ENCODE results near the gene CRHR1. TPM values are rescaled to one million over a fixed set of nuclear protein-coding genes. Genes with fewer than 3 reads are reported as not detected.
"Not testable (repeated sequence)": the region's sequence is repeated elsewhere in the genome, so short reads cannot be mapped to it uniquely, and the experiment has no call there.

Gene CRHR1
- total RNA-seq, 4 donors from 2014 or later = 0.25 to 3.7 (median 1.5) TPM

DNA sequence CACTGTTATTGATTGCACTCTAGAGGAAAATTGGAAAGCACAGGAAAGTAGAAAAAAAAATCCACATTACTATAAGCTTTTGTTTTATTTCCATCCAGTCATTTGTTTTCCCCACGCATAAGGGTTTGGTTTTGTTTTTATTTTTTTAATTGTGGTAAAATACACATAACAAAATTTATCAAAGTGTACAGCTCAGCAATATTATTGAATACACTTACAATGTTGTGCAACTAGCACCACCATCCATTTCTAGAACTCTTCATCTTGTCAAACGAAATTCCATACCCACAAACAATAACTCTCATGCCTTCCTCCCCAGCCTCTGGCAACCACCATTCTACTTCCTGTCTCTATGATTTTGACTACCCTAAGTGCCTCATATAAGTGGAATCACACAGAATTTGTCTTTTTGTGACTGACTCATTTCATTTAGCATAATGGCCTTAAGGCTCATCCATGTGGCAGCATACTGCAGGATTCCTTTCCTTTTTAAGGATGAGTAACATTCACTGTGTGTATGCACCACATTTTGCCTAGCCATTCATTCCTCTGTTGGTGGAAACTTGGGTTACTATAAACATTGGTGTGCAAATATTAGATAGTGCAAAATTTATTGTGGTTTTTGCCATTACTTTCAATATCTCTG, 71.7 kb downstream of the CRHR1 start:
- intact Hi-C loops (cut with DNase I; ENCODE audit: low total_unique reads) = no loop called here
- no peak for DNase-seq (ENCODE audit: low spot score in 2 of 2)
- WGBS, 2 donors = 48 to 54% methylated on average over 2 of the region's 2 CpGs
- H3K4me3 ChIP-seq (ENCODE audit: low read depth, poor library complexity, severe bottlenecking) = no peak overlapping the region
- no peak for TF ChIP-seq POLR2A (IDR thresholded peaks at IDR 0.05)
- TF ChIP-seq, protein P1, sequence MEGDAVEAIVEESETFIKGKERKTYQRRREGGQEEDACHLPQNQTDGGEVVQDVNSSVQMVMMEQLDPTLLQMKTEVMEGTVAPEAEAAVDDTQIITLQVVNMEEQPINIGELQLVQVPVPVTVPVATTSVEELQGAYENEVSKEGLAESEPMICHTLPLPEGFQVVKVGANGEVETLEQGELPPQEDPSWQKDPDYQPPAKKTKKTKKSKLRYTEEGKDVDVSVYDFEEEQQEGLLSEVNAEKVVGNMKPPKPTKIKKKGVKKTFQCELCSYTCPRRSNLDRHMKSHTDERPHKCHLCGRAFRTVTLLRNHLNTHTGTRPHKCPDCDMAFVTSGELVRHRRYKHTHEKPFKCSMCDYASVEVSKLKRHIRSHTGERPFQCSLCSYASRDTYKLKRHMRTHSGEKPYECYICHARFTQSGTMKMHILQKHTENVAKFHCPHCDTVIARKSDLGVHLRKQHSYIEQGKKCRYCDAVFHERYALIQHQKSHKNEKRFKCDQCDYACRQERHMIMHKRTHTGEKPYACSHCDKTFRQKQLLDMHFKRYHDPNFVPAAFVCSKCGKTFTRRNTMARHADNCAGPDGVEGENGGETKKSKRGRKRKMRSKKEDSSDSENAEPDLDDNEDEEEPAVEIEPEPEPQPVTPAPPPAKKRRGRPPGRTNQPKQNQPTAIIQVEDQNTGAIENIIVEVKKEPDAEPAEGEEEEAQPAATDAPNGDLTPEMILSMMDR (IDR thresholded peaks at IDR 0.05) = no peak

DNA sequence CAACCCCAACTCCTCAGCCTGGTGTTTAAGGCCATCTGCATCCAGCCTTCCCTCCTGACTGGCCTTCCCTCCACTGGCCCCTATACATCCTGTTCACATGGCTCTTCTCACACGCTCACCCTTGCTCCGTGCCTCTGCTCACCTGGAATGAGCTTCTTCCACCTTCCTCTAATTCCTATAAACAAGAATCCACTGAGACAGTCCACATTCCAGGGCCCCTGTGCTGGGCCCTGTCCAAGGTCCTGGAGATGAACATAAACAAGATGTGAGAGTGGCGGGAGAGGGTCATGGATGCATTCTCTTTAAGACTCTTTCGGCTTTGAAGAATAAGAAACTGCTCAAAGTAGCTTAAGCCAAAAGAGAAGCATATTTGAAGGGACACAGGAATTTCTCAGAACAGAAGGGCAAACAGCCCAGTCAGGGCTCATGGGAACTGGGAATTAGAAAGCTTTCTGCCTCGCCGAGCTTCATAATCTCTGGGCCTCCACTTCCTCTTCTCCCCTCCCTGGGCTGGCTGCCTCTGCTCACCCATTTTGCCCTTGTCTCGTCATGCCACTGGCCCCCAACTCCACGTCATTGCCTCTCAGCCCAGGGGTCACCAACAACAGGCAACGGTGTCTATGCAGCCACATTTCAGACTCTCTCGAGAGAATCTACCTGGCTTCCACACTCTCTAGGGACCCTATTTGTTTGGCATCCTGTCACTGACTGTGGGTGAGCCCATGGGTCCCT, 74.0 kb downstream of the CRHR1 start:
- 46 to 50% methylated on average over 10 of the region's 10 CpGs for WGBS, 2 donors
- intact Hi-C loops (cut with DNase I; ENCODE audit: low total_unique reads) = no loop called here
- DNase-seq (ENCODE audit: low spot score in 2 of 2) = no peak
- no peak for TF ChIP-seq POLR2A (IDR thresholded peaks at IDR 0.05)
- TF ChIP-seq, protein P1 (IDR thresholded peaks at IDR 0.05) = no peak
- no peak overlapping the region for H3K4me3 ChIP-seq (ENCODE audit: low read depth, poor library complexity, severe bottlenecking)

DNA sequence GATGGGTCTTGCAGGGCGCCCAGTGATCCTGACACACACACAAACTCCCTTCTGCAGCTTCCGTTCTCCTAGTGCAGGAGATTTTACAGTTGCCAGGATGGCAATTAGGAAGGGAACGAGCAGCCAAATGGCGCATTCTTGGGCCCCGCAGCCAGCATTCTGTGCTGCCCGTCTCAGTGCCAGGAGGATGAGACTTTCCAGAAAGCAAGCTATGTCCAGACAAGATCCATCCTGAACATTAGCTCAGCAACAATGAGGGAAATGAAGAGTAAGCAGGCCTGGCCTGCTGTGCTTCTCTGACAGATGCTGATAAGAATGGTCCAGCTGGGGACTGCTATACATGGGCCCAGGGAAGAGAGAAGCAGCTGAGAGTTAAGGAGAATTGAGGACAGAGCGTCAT, 77.0 kb downstream of the CRHR1 start:
- WGBS, 2 donors = 43% methylated on average over 6 to 7 of the region's 7 CpGs
- no peak for TF ChIP-seq POLR2A (IDR thresholded peaks at IDR 0.05)
- TF ChIP-seq, protein P1 (IDR thresholded peaks at IDR 0.05) = no peak
- H3K4me3 ChIP-seq (ENCODE audit: low read depth, poor library complexity, severe bottlenecking) = no peak overlapping the region
- intact Hi-C loops (cut with DNase I; ENCODE audit: low total_unique reads) = no loop called here
- no peak for DNase-seq (ENCODE audit: low spot score in 2 of 2)

DNA sequence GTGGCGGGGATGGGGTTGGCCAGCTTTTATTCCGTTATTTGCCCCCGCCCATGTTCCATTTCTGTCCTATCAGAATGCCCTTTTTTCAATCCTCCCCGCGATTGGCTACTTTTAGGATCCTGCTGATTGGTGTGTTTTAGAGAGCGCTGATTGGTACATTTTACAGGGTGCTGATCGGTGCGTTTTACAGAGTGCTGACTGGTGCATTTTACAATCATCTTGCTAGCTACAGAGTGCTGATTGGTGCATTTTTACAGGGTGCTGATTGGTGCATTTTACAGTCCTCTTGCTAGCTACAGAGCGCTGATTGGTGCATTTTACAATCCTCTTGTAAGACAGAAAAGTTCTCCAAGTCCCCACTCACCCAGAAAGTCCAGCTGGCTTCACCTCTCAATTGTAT, 78.0 kb downstream of the CRHR1 start:
- H3K4me3 ChIP-seq (ENCODE audit: low read depth, poor library complexity, severe bottlenecking); intact Hi-C loops (cut with DNase I; ENCODE audit: low total_unique reads); DNase-seq (ENCODE audit: low spot score in 2 of 2): not testable (repeated sequence)
- 87 to 91% methylated on average over 9 of the region's 9 CpGs for WGBS, 2 donors

DNA sequence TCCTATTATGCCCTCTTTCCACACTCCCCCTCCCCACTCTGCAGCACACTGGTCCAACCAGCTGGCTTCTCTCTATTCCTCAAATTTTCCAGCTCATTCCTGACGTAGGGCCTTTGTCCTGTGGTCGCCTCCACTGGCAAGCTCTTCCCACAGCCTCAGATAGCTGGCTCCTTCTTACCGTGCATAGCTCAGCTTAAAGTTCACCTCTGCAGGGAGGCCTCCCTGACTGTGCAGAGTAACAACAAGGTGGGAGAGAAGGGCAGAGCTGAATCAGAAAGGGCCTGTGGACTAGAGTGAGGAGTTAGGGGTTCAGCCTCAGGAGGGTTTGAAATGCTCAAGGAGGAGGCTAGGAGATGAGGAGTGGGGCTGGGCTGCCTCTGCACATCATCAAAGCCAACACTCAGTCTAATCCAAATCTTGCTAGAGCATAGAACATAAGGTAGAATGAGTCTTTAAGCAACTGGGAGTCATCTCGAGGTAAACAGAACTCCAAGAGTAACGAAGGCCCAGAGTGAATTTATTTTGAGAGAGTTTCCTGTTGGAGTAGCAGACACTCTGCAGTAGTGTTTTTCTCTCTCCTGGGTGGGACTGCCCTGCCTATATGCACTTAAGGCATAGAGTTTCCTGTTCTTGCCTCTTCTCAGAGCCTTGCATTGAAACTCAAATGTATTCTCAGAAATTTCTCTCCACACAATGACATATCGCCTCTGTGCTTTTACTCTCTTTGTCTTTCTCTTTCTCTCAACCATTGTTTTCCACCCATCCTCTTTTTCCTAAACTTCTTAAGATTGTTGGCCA, 79.9 kb downstream of the CRHR1 start:
- TF ChIP-seq, protein P1 (IDR thresholded peaks at IDR 0.05) = no peak
- TF ChIP-seq POLR2A (IDR thresholded peaks at IDR 0.05) = no peak
- no peak for DNase-seq (ENCODE audit: low spot score in 2 of 2)
- H3K4me3 ChIP-seq (ENCODE audit: low read depth, poor library complexity, severe bottlenecking) = no peak overlapping the region
- 69 to 71% methylated on average over 6 of the region's 6 CpGs for WGBS, 2 donors
- intact Hi-C loops (cut with DNase I; ENCODE audit: low total_unique reads) = no loop called here

DNA sequence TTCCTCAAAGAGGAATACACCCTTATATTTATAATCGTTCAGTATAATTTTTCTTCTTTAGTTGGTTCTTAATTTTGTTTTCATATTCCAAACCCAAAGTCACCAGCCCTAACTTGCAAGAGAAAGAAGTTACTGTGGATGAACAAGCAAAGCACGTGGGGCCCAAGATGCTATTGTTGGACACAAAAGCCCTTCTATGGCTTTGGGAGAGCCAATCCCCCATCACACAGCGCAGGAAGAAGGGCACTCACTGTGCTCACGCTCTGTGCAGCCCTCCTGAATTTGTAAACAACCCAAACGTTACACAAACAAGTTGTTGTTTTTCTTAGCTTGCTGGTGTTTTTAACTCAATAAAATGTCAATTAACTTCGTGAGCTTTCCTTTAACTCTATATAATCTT, 83.1 kb downstream of the CRHR1 start:
- no peak for TF ChIP-seq POLR2A (IDR thresholded peaks at IDR 0.05)
- TF ChIP-seq, protein P1 (IDR thresholded peaks at IDR 0.05) = no peak
- no peak overlapping the region for H3K4me3 ChIP-seq (ENCODE audit: low read depth, poor library complexity, severe bottlenecking)
- intact Hi-C loops (cut with DNase I; ENCODE audit: low total_unique reads) = no loop called here
- DNase-seq (ENCODE audit: low spot score in 2 of 2) = no peak
- WGBS, 2 donors = 62 to 78% methylated on average over 6 of the region's 6 CpGs

All from lower leg skin (tissue), 4 donors.